Kidney glomerular epithelial cell (primary cell): ENCODE data around the gene IL13RA1.
"Not testable (repeated sequence)": the region's sequence is repeated elsewhere in the genome, so short reads cannot be mapped to it uniquely, and the experiment has no call there.

Experiments used
- DNase-seq: peaks from one replicate; lab custom pipeline; 2025; lab: John Stamatoyannopoulos, UW

Gene IL13RA1

GRCh38 chrX:118726887-118727685 lies at the start of gene IL13RA1:
IL13RA1 (plus strand) TSS chrX:118727606; CDS start chrX:118727639, 33 bp downstream.
- DNase-seq = peak; percentile 54

- DNase-seq = no peak
Observed at GRCh38 chrX:118679290-118679689, 48.1 kb upstream of the IL13RA1 start.

GRCh38 chrX:118682258-118683014 lies 45.0 kb upstream of the IL13RA1 start:
- no peak for DNase-seq

GRCh38 chrX:118685393-118685792 lies 42.0 kb upstream of the IL13RA1 start:
- DNase-seq = no peak

GRCh38 chrX:118688935-118689334 lies 38.5 kb upstream of the IL13RA1 start:
- no peak for DNase-seq

GRCh38 chrX:118693843-118694242 lies 33.6 kb upstream of the IL13RA1 start:
- DNase-seq = no peak

- no peak for DNase-seq
Observed at GRCh38 chrX:118694638-118695037, 32.8 kb upstream of the IL13RA1 start.

GRCh38 chrX:118698516-118699170 lies 28.8 kb upstream of the IL13RA1 start:
- DNase-seq = no peak

GRCh38 chrX:118702741-118703140 lies 24.7 kb upstream of the IL13RA1 start:
- DNase-seq = no peak

- no peak for DNase-seq
Observed at GRCh38 chrX:118706681-118707080, 20.7 kb upstream of the IL13RA1 start.

- no peak for DNase-seq
Observed at GRCh38 chrX:118714521-118714920, 12.9 kb upstream of the IL13RA1 start.

- DNase-seq = not testable (repeated sequence)
Observed at GRCh38 chrX:118715917-118716316, 11.5 kb upstream of the IL13RA1 start.

GRCh38 chrX:118716833-118717232 lies 10.6 kb upstream of the IL13RA1 start:
- not testable (repeated sequence) for DNase-seq

- no peak for DNase-seq
Observed at GRCh38 chrX:118717678-118718391, 9.6 kb upstream of the IL13RA1 start.

- DNase-seq = no peak
Observed at GRCh38 chrX:118718737-118719136, 8.7 kb upstream of the IL13RA1 start.

- DNase-seq = no peak
Observed at GRCh38 chrX:118720058-118720707, 7.2 kb upstream of the IL13RA1 start.

- DNase-seq = no peak
Observed at GRCh38 chrX:118723376-118723775, 4.0 kb upstream of the IL13RA1 start.

- DNase-seq = no peak
Observed at GRCh38 chrX:118724365-118724764, 3.0 kb upstream of the IL13RA1 start.

GRCh38 chrX:118724775-118725174 lies 2.6 kb upstream of the IL13RA1 start:
- peak; percentile 1 for DNase-seq

- DNase-seq = no peak
Observed at GRCh38 chrX:118726396-118726795, 1.0 kb upstream of the IL13RA1 start.

GRCh38 chrX:118727686-118728339 lies 407 bp downstream of the IL13RA1 start:
- DNase-seq = no peak
